ENCODE measurements around the gene SLC22A23. TPM values are rescaled to one million over a fixed set of nuclear protein-coding genes. Genes with fewer than 3 reads are reported as not detected.

SLC22A23 gene
- total RNA-seq, 1 experiment from 2014 or later: 6.8 TPM

GRCh38 chr6:3230256-3230882 lies 226.5 kb downstream of the SLC22A23 start:
- no CpG with 5 or more reads among the region's 11 CpGs for WGBS (ENCODE audit: extremely low coverage, insufficient read length, low lambda C conversion rate)
- peak overlapping the region; percentile 91 to 92 for H3K4me3 Mint-ChIP-seq
- no peak overlapping the region for H3K18ac ChIP-seq (ENCODE audit: insufficient read length, low read depth, low read length)
- H3K27ac Mint-ChIP-seq: peak overlapping the region in 1 of 3 experiments; percentile 87; a peak in 1 of 7 replicates
- H3K4ac ChIP-seq (ENCODE audit: low read depth, low read length): no peak overlapping the region
- no peak overlapping the region for H2BK15ac ChIP-seq (ENCODE audit: low read depth, low read length)
- H3K27me3 ChIP-seq (ENCODE audit: insufficient read depth, low read length): no peaks in the 10 kb centered on the region; the same call in 1 of the 2 replicates
- H2AFZ ChIP-seq (ENCODE audit: low read length): no peak overlapping the region
- DNase-seq: no peak
- H3K9me3 ChIP-seq (ENCODE audit: control insufficient read depth, low read depth, low read length): no peaks in the 10 kb centered on the region
- H4K20me1 ChIP-seq (ENCODE audit: control insufficient read depth, insufficient read depth, insufficient read length): no peaks in the 10 kb centered on the region
- no peak overlapping the region for H2BK20ac ChIP-seq (ENCODE audit: low read depth, low read length, poor library complexity, severe bottlenecking)
- no peak overlapping the region for H3K23ac ChIP-seq (ENCODE audit: insufficient read length, low read depth, low read length)
- no peak overlapping the region for H4K5ac ChIP-seq (ENCODE audit: insufficient read length, low read depth, low read length)
- H3T11ph ChIP-seq (ENCODE audit: low read length): no peak overlapping the region
- no peak overlapping the region for H4K8ac ChIP-seq (replicated peaks; ENCODE audit: insufficient read length, low read depth, low read length)
- peaks cover 43% of the 10 kb centered on the region for H3K27me3 Mint-ChIP-seq (ENCODE audit: low read depth)
- TF ChIP-seq CTCF (conservative IDR thresholded peaks at IDR 0.05): no peak
- H3K23me2 ChIP-seq (ENCODE audit: insufficient read length, low read depth, low read length, poor library complexity, severe bottlenecking): peaks cover 47% of the 10 kb centered on the region
- H4K91ac ChIP-seq (ENCODE audit: insufficient read length, low read depth, low read length): no peak overlapping the region
- no peak overlapping the region for H2BK120ac ChIP-seq (ENCODE audit: low read depth, low read length, poor library complexity, severe bottlenecking)
- H3K27ac ChIP-seq (ENCODE audit: insufficient read length, low read depth, low read length): no peak overlapping the region
- no peak overlapping the region for H3K56ac ChIP-seq (ENCODE audit: insufficient read length, low read depth, low read length)
- peak overlapping the region; percentile 87 for H3K4me2 ChIP-seq (ENCODE audit: insufficient read depth, insufficient read length, low read length)
- peaks cover 18% of the 10 kb centered on the region for H3K79me2 ChIP-seq (ENCODE audit: insufficient read depth, low read length)
- H3K9me3 Mint-ChIP-seq: peaks cover 0 to 2% of the 10 kb centered on the region in 2 experiments; a peak in 1 of 5 replicates
- H3K36me3 Mint-ChIP-seq (ENCODE audit: insufficient read depth in 1 of 3, low read depth in 3 of 3): peaks cover 8 to 12% (median 11%) of the 10 kb centered on the region in 3 experiments
- peaks cover 49 to 51% of the 10 kb centered on the region in 2 experiments for H3K4me1 Mint-ChIP-seq
- no peak overlapping the region for H2AK5ac ChIP-seq (ENCODE audit: insufficient read length, low read length)
- H3K14ac ChIP-seq (ENCODE audit: insufficient read depth, low read length): no peak overlapping the region
- H3K79me1 ChIP-seq (ENCODE audit: insufficient read depth, low read depth, low read length, poor library complexity, severe bottlenecking): peaks cover 4% of the 10 kb centered on the region
- H2BK5ac ChIP-seq (ENCODE audit: insufficient read length, low read length): no peak overlapping the region
- H3K9ac ChIP-seq (ENCODE audit: extremely low read depth, insufficient read length, low read length): no peak overlapping the region
- no peak overlapping the region for H2BK12ac ChIP-seq (ENCODE audit: insufficient read length, low read depth, low read length)
- H3K4me1 ChIP-seq (ENCODE audit: insufficient read depth, low read length): peaks cover 5% of the 10 kb centered on the region; the same call in 1 of the 2 replicates
